H9 (cell line): ENCODE results near the gene HDLBP. TPM values are rescaled to one million over a fixed set of nuclear protein-coding genes. Genes with fewer than 3 reads are reported as not detected.
A peak's percentile ranks its signal among the peaks of the same experiment; 100 is the strongest.

ENCODE experiments used
- DNase-seq: peaks from one replicate; pipeline ENCODE4 v3.0.0-alpha.2; 2017
- H2AFZ ChIP-seq: one replicate; pipeline ENCODE4 v1.6.1; 2013; ENCODE audit warnings: mild to moderate bottlenecking, low read length, control low read depth, moderate library complexity
- H2AK5ac ChIP-seq: 2 replicates; pipeline ENCODE4 v1.6.1; 2013; ENCODE audit warnings: low read length, control low read depth, mixed read lengths; ENCODE audit not compliant: insufficient read length
- H2BK120ac ChIP-seq: one replicate; pipeline ENCODE4 v1.6.1; 2013; ENCODE audit warnings: low read depth, mild to moderate bottlenecking, low read length, control low read depth, inconsistent platforms; ENCODE audit not compliant: poor library complexity, severe bottlenecking
- H2BK12ac ChIP-seq: 2 replicates; pipeline ENCODE4 v1.6.1; 2013; ENCODE audit warnings: low read length, control low read depth, mixed read lengths, low read depth; ENCODE audit not compliant: insufficient read length
- H2BK15ac ChIP-seq: 2 replicates; pipeline ENCODE4 v1.6.1; 2013; ENCODE audit warnings: low read depth, low read length, control low read depth
- H2BK20ac ChIP-seq: one replicate; pipeline ENCODE4 v1.6.1; 2013; ENCODE audit warnings: low read depth, mild to moderate bottlenecking, low read length, control low read depth, inconsistent platforms; ENCODE audit not compliant: poor library complexity, severe bottlenecking
- H2BK5ac ChIP-seq: 2 replicates; pipeline ENCODE4 v1.6.1; 2013; ENCODE audit warnings: low read length, control low read depth, mixed read lengths; ENCODE audit not compliant: insufficient read length
- H3K14ac ChIP-seq: 2 replicates; pipeline ENCODE4 v1.6.1; 2013; ENCODE audit warnings: low read length, control low read depth; ENCODE audit not compliant: insufficient read depth
- H3K18ac ChIP-seq: 2 replicates; pipeline ENCODE4 v1.6.1; 2013; ENCODE audit warnings: low read depth, mild to moderate bottlenecking, mixed read lengths, low read length, control low read depth; ENCODE audit not compliant: insufficient read length
- H3K23ac ChIP-seq: 2 replicates; pipeline ENCODE4 v1.6.1; 2013; ENCODE audit warnings: low read length, control low read depth, mixed read lengths, low read depth; ENCODE audit not compliant: insufficient read length
- H3K23me2 ChIP-seq: 2 replicates; pipeline ENCODE4 v1.6.1; 2013; ENCODE audit warnings: low read depth, mild to moderate bottlenecking, mixed read lengths, low read length, control low read depth; ENCODE audit not compliant: insufficient read length, poor library complexity, severe bottlenecking
- H3K27ac ChIP-seq: 2 replicates; pipeline ENCODE4 v1.5.1; 2013; ENCODE audit warnings: low read length, control low read depth, mixed read lengths, low read depth; ENCODE audit not compliant: insufficient read length
- H3K27me3 ChIP-seq: 2 replicates; pipeline ENCODE4 v1.6.1; 2013; ENCODE audit warnings: low read length, control low read depth, inconsistent platforms; ENCODE audit not compliant: insufficient read depth
- H3K4ac ChIP-seq: 2 replicates; pipeline ENCODE4 v1.6.1; 2013; ENCODE audit warnings: low read depth, mild to moderate bottlenecking, control low read depth, inconsistent platforms, low read length, moderate library complexity
- H3K4me1 ChIP-seq: 2 replicates; pipeline ENCODE4 v1.6.1; 2013; ENCODE audit warnings: low read length, control low read depth, inconsistent platforms; ENCODE audit not compliant: insufficient read depth
- H3K4me2 ChIP-seq: 2 replicates; pipeline ENCODE4 v1.6.1; 2013; ENCODE audit warnings: low read length, control low read depth, mixed read lengths; ENCODE audit not compliant: insufficient read length, insufficient read depth
- H3K56ac ChIP-seq: 2 replicates; pipeline ENCODE4 v1.6.1; 2013; ENCODE audit warnings: low read depth, mild to moderate bottlenecking, mixed read lengths, low read length, control low read depth; ENCODE audit not compliant: insufficient read length
- H3K79me1 ChIP-seq: 2 replicates; pipeline ENCODE4 v1.6.1; 2013; ENCODE audit warnings: low read depth, mild to moderate bottlenecking, moderate library complexity, low read length, control low read depth, inconsistent platforms; ENCODE audit not compliant: insufficient read depth, poor library complexity, severe bottlenecking
- H3K79me2 ChIP-seq: 2 replicates; pipeline ENCODE4 v1.6.1; 2013; ENCODE audit warnings: low read length, control low read depth, inconsistent platforms; ENCODE audit not compliant: insufficient read depth
- H3K9ac ChIP-seq: 2 replicates; pipeline ENCODE4 v1.6.1; 2013; ENCODE audit warnings: low read length, control low read depth, mixed read lengths; ENCODE audit not compliant: insufficient read length; ENCODE audit errors: extremely low read depth
- H3K9me3 ChIP-seq: one replicate; pipeline ENCODE4 v1.6.1; 2013; ENCODE audit warnings: low read depth, low read length, inconsistent platforms; ENCODE audit not compliant: control insufficient read depth
- H3T11ph ChIP-seq: one replicate; pipeline ENCODE4 v1.6.1; 2013; ENCODE audit warnings: mild to moderate bottlenecking, low read length, control low read depth, inconsistent platforms
- H4K20me1 ChIP-seq: one replicate; pipeline ENCODE4 v1.6.1; 2013; ENCODE audit not compliant: control insufficient read depth, insufficient read length, insufficient read depth
- H4K5ac ChIP-seq: 2 replicates; pipeline ENCODE4 v1.6.1; 2013; ENCODE audit warnings: low read depth, mild to moderate bottlenecking, mixed read lengths, low read length, control low read depth; ENCODE audit not compliant: insufficient read length
- H4K8ac ChIP-seq: replicated peaks from 2 replicates; pipeline ENCODE4 v1.6.1; 2013; ENCODE audit warnings: low read length, control low read depth, mixed read lengths, low read depth; ENCODE audit not compliant: insufficient read length
- H4K91ac ChIP-seq: 2 replicates; pipeline ENCODE4 v1.6.1; 2013; ENCODE audit warnings: low read depth, mild to moderate bottlenecking, moderate library complexity, mixed read lengths, low read length, control low read depth; ENCODE audit not compliant: insufficient read length
- H3K27ac Mint-ChIP-seq, 3 experiments: 2 replicates in 2 of 3; 3 replicates in 1 of 3; pipeline ENCODE4 v1.8.0; 2020 to 2021; ENCODE audit warnings: mixed read lengths in 3 of 3, mild to moderate bottlenecking in 1 of 3, moderate library complexity in 1 of 3
- H3K27me3 Mint-ChIP-seq: 2 replicates; pipeline ENCODE4 v1.8.0; 2021; ENCODE audit warnings: low read depth, mild to moderate bottlenecking, moderate library complexity, mixed read lengths
- H3K36me3 Mint-ChIP-seq, 3 experiments: 2 replicates in 2 of 3; 3 replicates in 1 of 3; pipeline ENCODE4 v1.8.0; 2020 to 2021; ENCODE audit warnings: low read depth in 3 of 3, mixed read lengths in 3 of 3; ENCODE audit not compliant: insufficient read depth in 1 of 3
- H3K4me1 Mint-ChIP-seq, 2 experiments: 2 replicates each; pipeline ENCODE4 v1.8.0; 2020; ENCODE audit warnings: mixed read lengths in 2 of 2
- H3K4me3 Mint-ChIP-seq, 2 experiments: 2 replicates in 1 of 2; 3 replicates in 1 of 2; pipeline ENCODE4 v1.8.0; 2020 to 2021; ENCODE audit warnings: mild to moderate bottlenecking in 2 of 2, mixed read lengths in 2 of 2, moderate library complexity in 1 of 2
- H3K9me3 Mint-ChIP-seq, 2 experiments: 2 replicates in 1 of 2; 3 replicates in 1 of 2; pipeline ENCODE4 v1.8.0; 2020; ENCODE audit warnings: mild to moderate bottlenecking in 2 of 2, mixed read lengths in 2 of 2, moderate library complexity in 1 of 2
- WGBS: extraction: QIAGEN DNeasy Blood & Tissue Kit; methylation state at CpG from one replicate; pipeline ENCODE4 v1.1.7; 2013; ENCODE audit warnings: missing lambda C conversion rate, low lambda C conversion rate, mixed read lengths; ENCODE audit not compliant: insufficient read length; ENCODE audit errors: extremely low coverage; 5-methylcytosine and 5-hydroxymethylcytosine counted together
- total RNA-seq: library from RNA; stranded (reverse); gene quantifications from 2 replicates; pipeline ENCODE4 v1.2.1, GENCODE V29; 2021
- TF ChIP-seq, protein P1 (sequence below): fragments of 200-600 bp; sonication (generic); conservative IDR thresholded peaks from 3 replicates; pipeline ENCODE4 v1.8.0; 2021; ENCODE audit warnings: antibody characterized with exemption, mild to moderate bottlenecking

HDLBP gene
- total RNA-seq, 1 experiment from 2014 or later, result 364 TPM

DNA sequence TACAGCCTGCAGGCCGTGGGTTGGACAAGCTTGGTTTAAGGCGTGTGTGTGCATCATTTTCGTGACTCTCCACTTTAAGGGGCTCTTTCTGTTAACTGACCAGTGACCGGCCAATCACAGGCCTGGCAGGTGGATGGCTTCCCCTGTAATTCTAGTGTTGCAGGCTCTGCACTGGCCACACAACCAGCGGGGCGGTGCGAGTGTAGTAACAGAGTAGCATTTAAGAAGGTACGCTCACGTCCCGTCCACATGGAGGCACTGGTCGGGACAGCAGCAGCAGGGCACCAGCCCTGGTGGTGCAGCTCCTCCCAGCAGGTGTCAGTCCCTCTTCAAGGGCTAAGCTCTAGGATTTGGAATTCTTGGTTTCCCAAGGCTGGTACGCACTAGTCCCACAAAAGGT lies 135.0 kb downstream of the HDLBP start:
- Histone ChIP-seq H2BK5ac (no peak overlapping the region), H3K9ac (no peak overlapping the region), H2BK15ac (no peak overlapping the region), H3T11ph (no peak overlapping the region), H4K91ac (no peak overlapping the region), H3K4ac (no peak overlapping the region), H3K27ac (no peak overlapping the region), H3K56ac (no peak overlapping the region), H3K4me1 (no peaks in the 10 kb centered on the region), H3K79me2 (no peaks in the 10 kb centered on the region), H3K14ac (no peak overlapping the region), H3K4me2 (no peak overlapping the region), H3K9me3 (no peaks in the 10 kb centered on the region), H4K20me1 (no peaks in the 10 kb centered on the region), H3K23ac (no peak overlapping the region), H3K79me1 (no peaks in the 10 kb centered on the region), H2AK5ac (no peak overlapping the region), H3K27me3 (no peaks in the 10 kb centered on the region), H2BK120ac (no peak overlapping the region), H3K18ac (no peak overlapping the region), H2BK12ac (no peak overlapping the region), H3K23me2 (no peaks in the 10 kb centered on the region), H4K8ac (no peak overlapping the region), H4K5ac (no peak overlapping the region), H2BK20ac (no peak overlapping the region), H2AFZ (no peak overlapping the region)
- no peaks in the 10 kb centered on the region; the same call in 1 of the 2 replicates for H3K27me3 Mint-ChIP-seq
- peaks cover 0 to 6% of the 10 kb centered on the region in 2 experiments; a peak in 2 of 4 replicates for H3K4me1 Mint-ChIP-seq
- WGBS, result no CpG with 5 or more reads among the region's 12 CpGs
- H3K36me3 Mint-ChIP-seq, result peaks cover 0 to 10% (median 0%) of the 10 kb centered on the region in 3 experiments; a peak in 1 of 7 replicates
- no peaks in the 10 kb centered on the region for H3K9me3 Mint-ChIP-seq
- TF ChIP-seq, protein P1, sequence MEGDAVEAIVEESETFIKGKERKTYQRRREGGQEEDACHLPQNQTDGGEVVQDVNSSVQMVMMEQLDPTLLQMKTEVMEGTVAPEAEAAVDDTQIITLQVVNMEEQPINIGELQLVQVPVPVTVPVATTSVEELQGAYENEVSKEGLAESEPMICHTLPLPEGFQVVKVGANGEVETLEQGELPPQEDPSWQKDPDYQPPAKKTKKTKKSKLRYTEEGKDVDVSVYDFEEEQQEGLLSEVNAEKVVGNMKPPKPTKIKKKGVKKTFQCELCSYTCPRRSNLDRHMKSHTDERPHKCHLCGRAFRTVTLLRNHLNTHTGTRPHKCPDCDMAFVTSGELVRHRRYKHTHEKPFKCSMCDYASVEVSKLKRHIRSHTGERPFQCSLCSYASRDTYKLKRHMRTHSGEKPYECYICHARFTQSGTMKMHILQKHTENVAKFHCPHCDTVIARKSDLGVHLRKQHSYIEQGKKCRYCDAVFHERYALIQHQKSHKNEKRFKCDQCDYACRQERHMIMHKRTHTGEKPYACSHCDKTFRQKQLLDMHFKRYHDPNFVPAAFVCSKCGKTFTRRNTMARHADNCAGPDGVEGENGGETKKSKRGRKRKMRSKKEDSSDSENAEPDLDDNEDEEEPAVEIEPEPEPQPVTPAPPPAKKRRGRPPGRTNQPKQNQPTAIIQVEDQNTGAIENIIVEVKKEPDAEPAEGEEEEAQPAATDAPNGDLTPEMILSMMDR, result peak; percentile 58
- DNase-seq, result peak; percentile 91
- H3K4me3 Mint-ChIP-seq, result no peak overlapping the region
- H3K27ac Mint-ChIP-seq, result no peak overlapping the region; a peak in 1 of 7 replicates
